H9 (cell line): ENCODE results near the gene DAGLB. TPM values are rescaled to one million over a fixed set of nuclear protein-coding genes. Genes with fewer than 3 reads are reported as not detected.

Source experiments
- DNase-seq: peaks from one replicate; pipeline ENCODE4 v3.0.0-alpha.2; 2017
- H2AFZ ChIP-seq: one replicate; pipeline ENCODE4 v1.6.1; 2013; ENCODE audit warnings: mild to moderate bottlenecking, low read length, control low read depth, moderate library complexity
- H2AK5ac ChIP-seq: 2 replicates; pipeline ENCODE4 v1.6.1; 2013; ENCODE audit warnings: low read length, control low read depth, mixed read lengths; ENCODE audit not compliant: insufficient read length
- H2BK120ac ChIP-seq: one replicate; pipeline ENCODE4 v1.6.1; 2013; ENCODE audit warnings: low read depth, mild to moderate bottlenecking, low read length, control low read depth, inconsistent platforms; ENCODE audit not compliant: poor library complexity, severe bottlenecking
- H2BK12ac ChIP-seq: 2 replicates; pipeline ENCODE4 v1.6.1; 2013; ENCODE audit warnings: low read length, control low read depth, mixed read lengths, low read depth; ENCODE audit not compliant: insufficient read length
- H2BK15ac ChIP-seq: 2 replicates; pipeline ENCODE4 v1.6.1; 2013; ENCODE audit warnings: low read depth, low read length, control low read depth
- H2BK20ac ChIP-seq: one replicate; pipeline ENCODE4 v1.6.1; 2013; ENCODE audit warnings: low read depth, mild to moderate bottlenecking, low read length, control low read depth, inconsistent platforms; ENCODE audit not compliant: poor library complexity, severe bottlenecking
- H2BK5ac ChIP-seq: 2 replicates; pipeline ENCODE4 v1.6.1; 2013; ENCODE audit warnings: low read length, control low read depth, mixed read lengths; ENCODE audit not compliant: insufficient read length
- H3K14ac ChIP-seq: 2 replicates; pipeline ENCODE4 v1.6.1; 2013; ENCODE audit warnings: low read length, control low read depth; ENCODE audit not compliant: insufficient read depth
- H3K18ac ChIP-seq: 2 replicates; pipeline ENCODE4 v1.6.1; 2013; ENCODE audit warnings: low read depth, mild to moderate bottlenecking, mixed read lengths, low read length, control low read depth; ENCODE audit not compliant: insufficient read length
- H3K23ac ChIP-seq: 2 replicates; pipeline ENCODE4 v1.6.1; 2013; ENCODE audit warnings: low read length, control low read depth, mixed read lengths, low read depth; ENCODE audit not compliant: insufficient read length
- H3K23me2 ChIP-seq: 2 replicates; pipeline ENCODE4 v1.6.1; 2013; ENCODE audit warnings: low read depth, mild to moderate bottlenecking, mixed read lengths, low read length, control low read depth; ENCODE audit not compliant: insufficient read length, poor library complexity, severe bottlenecking
- H3K27ac ChIP-seq: 2 replicates; pipeline ENCODE4 v1.5.1; 2013; ENCODE audit warnings: low read length, control low read depth, mixed read lengths, low read depth; ENCODE audit not compliant: insufficient read length
- H3K27me3 ChIP-seq: 2 replicates; pipeline ENCODE4 v1.6.1; 2013; ENCODE audit warnings: low read length, control low read depth, inconsistent platforms; ENCODE audit not compliant: insufficient read depth
- H3K4ac ChIP-seq: 2 replicates; pipeline ENCODE4 v1.6.1; 2013; ENCODE audit warnings: low read depth, mild to moderate bottlenecking, control low read depth, inconsistent platforms, low read length, moderate library complexity
- H3K4me1 ChIP-seq: 2 replicates; pipeline ENCODE4 v1.6.1; 2013; ENCODE audit warnings: low read length, control low read depth, inconsistent platforms; ENCODE audit not compliant: insufficient read depth
- H3K4me2 ChIP-seq: 2 replicates; pipeline ENCODE4 v1.6.1; 2013; ENCODE audit warnings: low read length, control low read depth, mixed read lengths; ENCODE audit not compliant: insufficient read length, insufficient read depth
- H3K56ac ChIP-seq: 2 replicates; pipeline ENCODE4 v1.6.1; 2013; ENCODE audit warnings: low read depth, mild to moderate bottlenecking, mixed read lengths, low read length, control low read depth; ENCODE audit not compliant: insufficient read length
- H3K79me1 ChIP-seq: 2 replicates; pipeline ENCODE4 v1.6.1; 2013; ENCODE audit warnings: low read depth, mild to moderate bottlenecking, moderate library complexity, low read length, control low read depth, inconsistent platforms; ENCODE audit not compliant: insufficient read depth, poor library complexity, severe bottlenecking
- H3K79me2 ChIP-seq: 2 replicates; pipeline ENCODE4 v1.6.1; 2013; ENCODE audit warnings: low read length, control low read depth, inconsistent platforms; ENCODE audit not compliant: insufficient read depth
- H3K9ac ChIP-seq: 2 replicates; pipeline ENCODE4 v1.6.1; 2013; ENCODE audit warnings: low read length, control low read depth, mixed read lengths; ENCODE audit not compliant: insufficient read length; ENCODE audit errors: extremely low read depth
- H3K9me3 ChIP-seq: one replicate; pipeline ENCODE4 v1.6.1; 2013; ENCODE audit warnings: low read depth, low read length, inconsistent platforms; ENCODE audit not compliant: control insufficient read depth
- H3T11ph ChIP-seq: one replicate; pipeline ENCODE4 v1.6.1; 2013; ENCODE audit warnings: mild to moderate bottlenecking, low read length, control low read depth, inconsistent platforms
- H4K20me1 ChIP-seq: one replicate; pipeline ENCODE4 v1.6.1; 2013; ENCODE audit not compliant: control insufficient read depth, insufficient read length, insufficient read depth
- H4K5ac ChIP-seq: 2 replicates; pipeline ENCODE4 v1.6.1; 2013; ENCODE audit warnings: low read depth, mild to moderate bottlenecking, mixed read lengths, low read length, control low read depth; ENCODE audit not compliant: insufficient read length
- H4K8ac ChIP-seq: replicated peaks from 2 replicates; pipeline ENCODE4 v1.6.1; 2013; ENCODE audit warnings: low read length, control low read depth, mixed read lengths, low read depth; ENCODE audit not compliant: insufficient read length
- H4K91ac ChIP-seq: 2 replicates; pipeline ENCODE4 v1.6.1; 2013; ENCODE audit warnings: low read depth, mild to moderate bottlenecking, moderate library complexity, mixed read lengths, low read length, control low read depth; ENCODE audit not compliant: insufficient read length
- H3K27ac Mint-ChIP-seq, 3 experiments: 2 replicates in 2 of 3; 3 replicates in 1 of 3; pipeline ENCODE4 v1.8.0; 2020 to 2021; ENCODE audit warnings: mixed read lengths in 3 of 3, mild to moderate bottlenecking in 1 of 3, moderate library complexity in 1 of 3
- H3K27me3 Mint-ChIP-seq: 2 replicates; pipeline ENCODE4 v1.8.0; 2021; ENCODE audit warnings: low read depth, mild to moderate bottlenecking, moderate library complexity, mixed read lengths
- H3K36me3 Mint-ChIP-seq, 3 experiments: 2 replicates in 2 of 3; 3 replicates in 1 of 3; pipeline ENCODE4 v1.8.0; 2020 to 2021; ENCODE audit warnings: low read depth in 3 of 3, mixed read lengths in 3 of 3; ENCODE audit not compliant: insufficient read depth in 1 of 3
- H3K4me1 Mint-ChIP-seq, 2 experiments: 2 replicates each; pipeline ENCODE4 v1.8.0; 2020; ENCODE audit warnings: mixed read lengths in 2 of 2
- H3K4me3 Mint-ChIP-seq, 2 experiments: 2 replicates in 1 of 2; 3 replicates in 1 of 2; pipeline ENCODE4 v1.8.0; 2020 to 2021; ENCODE audit warnings: mild to moderate bottlenecking in 2 of 2, mixed read lengths in 2 of 2, moderate library complexity in 1 of 2
- H3K9me3 Mint-ChIP-seq, 2 experiments: 2 replicates in 1 of 2; 3 replicates in 1 of 2; pipeline ENCODE4 v1.8.0; 2020; ENCODE audit warnings: mild to moderate bottlenecking in 2 of 2, mixed read lengths in 2 of 2, moderate library complexity in 1 of 2
- CTCF ChIP-seq: fragments of 200-600 bp; sonication (generic); conservative IDR thresholded peaks from 3 replicates; pipeline ENCODE4 v1.8.0; 2021; ENCODE audit warnings: antibody characterized with exemption, mild to moderate bottlenecking
- WGBS: extraction: QIAGEN DNeasy Blood & Tissue Kit; methylation state at CpG from one replicate; pipeline ENCODE4 v1.1.7; 2013; ENCODE audit warnings: missing lambda C conversion rate, low lambda C conversion rate, mixed read lengths; ENCODE audit not compliant: insufficient read length; ENCODE audit errors: extremely low coverage; 5-methylcytosine and 5-hydroxymethylcytosine counted together
- total RNA-seq: library from RNA; stranded (reverse); gene quantifications from 2 replicates; pipeline ENCODE4 v1.2.1, GENCODE V29; 2021

DAGLB gene
- total RNA-seq, 1 experiment from 2014 or later: 46.4 TPM

- H3K9me3 ChIP-seq: no peaks in the 10 kb centered on the region
- Mint-ChIP-seq H3K27ac (peak overlapping the region in 2 of 3 experiments; percentile 57 to 86; a peak in 4 of 7 replicates), H3K36me3 (peaks cover 57 to 89% (median 82%) of the 10 kb centered on the region in 3 experiments), H3K4me1 (peaks cover 0 to 4% of the 10 kb centered on the region in 2 experiments; a peak in 1 of 4 replicates), H3K27me3 (peaks cover 2% of the 10 kb centered on the region; the same call in 1 of the 2 replicates), H3K4me3 (no peak overlapping the region), H3K9me3 (no peaks in the 10 kb centered on the region)
- H2BK120ac ChIP-seq: no peak overlapping the region
- H2AK5ac ChIP-seq: no peak overlapping the region
- H3K27ac ChIP-seq: no peak overlapping the region
- TF ChIP-seq CTCF: no peak
- H3K9ac ChIP-seq: no peak overlapping the region
- no peak overlapping the region for H3K23ac ChIP-seq
- H3K27me3 ChIP-seq: no peaks in the 10 kb centered on the region
- H2BK5ac ChIP-seq: no peak overlapping the region
- no peaks in the 10 kb centered on the region for H3K79me1 ChIP-seq
- no peak overlapping the region for H4K91ac ChIP-seq
- no peaks in the 10 kb centered on the region for H3K79me2 ChIP-seq
- H3K4me1 ChIP-seq: no peaks in the 10 kb centered on the region
- H2BK12ac ChIP-seq: no peak overlapping the region
- no peak overlapping the region for H2AFZ ChIP-seq
- WGBS: no CpG with 5 or more reads among the region's 34 CpGs
- H2BK20ac ChIP-seq: no peak overlapping the region
- no peak overlapping the region for H3K56ac ChIP-seq
- no peaks in the 10 kb centered on the region for H3K23me2 ChIP-seq
- DNase-seq: no peak
- H4K20me1 ChIP-seq: no peaks in the 10 kb centered on the region
- H4K8ac ChIP-seq: no peak overlapping the region
- no peak overlapping the region for H3K14ac ChIP-seq
- no peak overlapping the region for H3K18ac ChIP-seq
- no peak overlapping the region for H3K4me2 ChIP-seq
- no peak overlapping the region for H3K4ac ChIP-seq
- H2BK15ac ChIP-seq: no peak overlapping the region
- H4K5ac ChIP-seq: no peak overlapping the region
- no peak overlapping the region for H3T11ph ChIP-seq
These were observed 37.6 kb downstream of the DAGLB start for GRCh38 chr7:6409944-6410693.
